Brain microvascular endothelial cell (primary cell): ENCODE results near the gene LYST.
"Not testable (repeated sequence)": the region's sequence is repeated elsewhere in the genome, so short reads cannot be mapped to it uniquely, and the experiment has no call there.

ENCODE experiments used
- DNase-seq: peaks from one replicate; pipeline ENCODE4 v3.0.0-alpha.2; 2020
- H3K27ac ChIP-seq: fragments of 250-450 bp; sonication (Bioruptor Pico); 2 replicates; pipeline ENCODE4 v1.5.1; 2020; ENCODE audit warnings: mild to moderate bottlenecking, moderate library complexity
- H3K27me3 ChIP-seq: fragments of 250-450 bp; sonication (Bioruptor Pico); replicated peaks from 2 replicates; pipeline ENCODE4 v1.5.1; 2020; ENCODE audit warnings: mild to moderate bottlenecking
- H3K36me3 ChIP-seq: fragments of 250-450 bp; sonication (Bioruptor Pico); replicated peaks from 2 replicates; pipeline ENCODE4 v1.5.1; 2020; ENCODE audit warnings: mild to moderate bottlenecking
- H3K4me3 ChIP-seq: 2 replicates; pipeline ENCODE4 v1.5.1; 2011; ENCODE audit warnings: low read depth, mild to moderate bottlenecking, control low read depth, low read length, moderate library complexity
- in situ Hi-C: cut with HindIII; loops from 2 replicates; pipeline ENCODE4 v1.10.0; 2017; ENCODE audit warnings: low sequenced_read_pairs, low pct_ligation_motif_present
- TF ChIP-seq, protein P1 (sequence below): IDR thresholded peaks from 2 replicates; pipeline ENCODE4 v1.5.1; 2011; ENCODE audit warnings: low read depth, mild to moderate bottlenecking, moderate library complexity, low read length, control low read depth, inconsistent platforms; ENCODE audit errors: missing control alignments

LYST gene

DNA sequence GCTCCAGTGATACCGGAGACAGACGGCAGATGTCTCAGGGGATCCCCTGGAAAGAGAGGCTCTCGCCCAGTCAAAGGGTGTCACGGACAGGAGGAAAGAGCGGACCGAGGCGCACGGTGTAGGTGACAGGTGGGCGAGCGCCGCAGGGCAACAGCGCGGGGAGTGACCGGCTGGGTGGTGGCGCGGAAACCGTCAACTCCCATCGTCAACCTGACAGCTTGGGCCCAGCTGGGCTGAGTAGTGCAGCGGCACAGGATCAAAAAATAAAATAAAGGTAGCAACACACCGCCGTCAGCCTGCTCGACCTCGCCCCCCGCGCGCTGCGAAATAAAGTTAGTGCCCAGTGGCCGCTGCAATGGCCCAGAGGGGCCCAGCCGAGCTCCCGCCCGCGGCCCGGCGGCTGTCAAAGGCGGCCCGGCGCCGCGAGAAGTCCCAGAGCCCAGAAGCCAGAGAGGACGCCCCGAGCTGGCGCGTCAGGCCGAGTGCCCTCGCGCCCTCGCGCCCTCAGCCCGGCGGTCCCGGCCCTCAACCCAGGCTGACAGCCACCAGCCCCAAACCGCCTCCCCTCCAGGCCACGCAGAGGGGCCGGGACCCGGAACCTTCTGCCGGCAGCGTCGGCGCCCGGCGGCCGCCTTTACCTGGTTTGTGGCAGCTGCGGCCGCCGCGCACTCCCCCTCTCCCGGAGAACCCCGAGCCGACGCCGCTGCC lies at the start of gene LYST:
LYST (minus strand) TSS at position 702 of the 708 bp plus-strand sequence. CDS start 36,489 bp downstream, outside the sequence.
- DNase-seq: peak; percentile 50
- TF ChIP-seq, protein P1, sequence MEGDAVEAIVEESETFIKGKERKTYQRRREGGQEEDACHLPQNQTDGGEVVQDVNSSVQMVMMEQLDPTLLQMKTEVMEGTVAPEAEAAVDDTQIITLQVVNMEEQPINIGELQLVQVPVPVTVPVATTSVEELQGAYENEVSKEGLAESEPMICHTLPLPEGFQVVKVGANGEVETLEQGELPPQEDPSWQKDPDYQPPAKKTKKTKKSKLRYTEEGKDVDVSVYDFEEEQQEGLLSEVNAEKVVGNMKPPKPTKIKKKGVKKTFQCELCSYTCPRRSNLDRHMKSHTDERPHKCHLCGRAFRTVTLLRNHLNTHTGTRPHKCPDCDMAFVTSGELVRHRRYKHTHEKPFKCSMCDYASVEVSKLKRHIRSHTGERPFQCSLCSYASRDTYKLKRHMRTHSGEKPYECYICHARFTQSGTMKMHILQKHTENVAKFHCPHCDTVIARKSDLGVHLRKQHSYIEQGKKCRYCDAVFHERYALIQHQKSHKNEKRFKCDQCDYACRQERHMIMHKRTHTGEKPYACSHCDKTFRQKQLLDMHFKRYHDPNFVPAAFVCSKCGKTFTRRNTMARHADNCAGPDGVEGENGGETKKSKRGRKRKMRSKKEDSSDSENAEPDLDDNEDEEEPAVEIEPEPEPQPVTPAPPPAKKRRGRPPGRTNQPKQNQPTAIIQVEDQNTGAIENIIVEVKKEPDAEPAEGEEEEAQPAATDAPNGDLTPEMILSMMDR: peak; percentile 75
- Histone ChIP-seq H3K36me3 (no peaks in the 10 kb centered on the region), H3K27ac (peak within 1 kb of the TSS; percentile 76), H3K4me3 (peak within 1 kb of the TSS; percentile 85), H3K27me3 (no peaks in the 10 kb centered on the region)
- in situ Hi-C loops: no loop called here

DNA sequence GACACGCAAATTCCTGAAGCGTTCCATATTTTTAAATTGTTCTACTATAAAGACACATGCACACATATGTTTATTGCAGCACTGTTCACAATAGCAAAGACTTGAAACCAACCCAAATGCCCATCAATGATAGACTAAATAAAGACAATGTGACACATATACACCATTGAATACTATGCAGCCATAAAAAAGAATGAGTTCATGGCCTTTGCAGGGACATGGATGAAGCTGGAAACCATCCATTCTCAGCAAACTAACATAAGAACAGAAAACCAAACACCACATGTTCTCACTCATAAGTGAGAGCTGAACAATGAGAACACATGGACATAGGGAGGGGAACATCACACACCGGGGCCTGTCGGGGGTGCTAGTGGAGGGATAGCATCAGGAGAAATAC lies 48.8 kb upstream of the LYST start:
- H3K27me3 ChIP-seq, H3K4me3 ChIP-seq, H3K27ac ChIP-seq, H3K36me3 ChIP-seq, DNase-seq, in situ Hi-C loops: not testable (repeated sequence)

DNA sequence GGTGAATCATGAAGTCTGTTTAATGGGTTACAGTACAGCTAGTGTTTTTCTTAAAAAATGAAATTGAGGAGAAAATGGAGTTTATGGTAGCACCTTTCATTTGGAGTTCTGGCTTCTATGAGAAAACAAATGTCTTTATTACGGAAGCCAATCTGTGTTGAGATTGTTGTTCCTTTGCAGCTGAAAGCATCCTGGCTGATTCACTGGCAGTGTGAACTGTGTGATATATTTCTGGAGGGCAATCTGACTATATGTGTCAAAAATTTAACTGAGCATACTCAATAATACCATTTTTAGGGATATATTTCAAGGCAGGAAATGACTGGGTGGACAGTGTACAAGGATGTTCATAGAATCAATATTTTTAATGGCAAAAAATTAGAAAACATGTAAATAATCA lies 46.6 kb upstream of the LYST start:
- TF ChIP-seq, protein P1: no peak
- H3K27ac ChIP-seq: peak overlapping the region; percentile 69
- peak; percentile 37 for DNase-seq
- H3K36me3 ChIP-seq: no peaks in the 10 kb centered on the region
- in situ Hi-C loops: no loop called here
- no peaks in the 10 kb centered on the region for H3K27me3 ChIP-seq
- no peak overlapping the region for H3K4me3 ChIP-seq

DNA sequence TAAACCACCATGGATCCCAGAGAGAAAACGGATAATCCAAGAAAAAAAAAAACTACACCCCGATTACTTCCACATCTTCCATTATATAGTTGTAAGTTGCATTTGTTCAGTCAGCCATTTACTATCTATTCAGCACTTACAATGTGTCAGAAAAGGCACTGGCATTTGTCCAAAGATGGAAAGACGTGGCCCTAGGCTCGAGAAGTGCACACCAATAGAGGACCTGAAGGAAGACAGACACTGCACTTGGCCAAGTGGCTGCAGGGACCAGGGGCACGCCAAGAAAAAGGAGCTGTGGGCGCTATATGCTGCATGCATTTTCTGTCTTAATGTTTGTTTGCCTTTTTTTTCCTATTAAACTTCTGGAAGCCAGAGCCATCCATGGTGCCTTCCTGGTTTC lies 45.2 kb upstream of the LYST start:
- in situ Hi-C loops: no loop called here
- TF ChIP-seq, protein P1: no peak
- DNase-seq: no peak
- Histone ChIP-seq H3K27ac (no peak overlapping the region), H3K36me3 (no peaks in the 10 kb centered on the region), H3K4me3 (no peak overlapping the region), H3K27me3 (no peaks in the 10 kb centered on the region)

GRCh38 chr1:235911300-235911662 lies 44.6 kb upstream of the LYST start:
- no peak for DNase-seq
- in situ Hi-C loops: no loop called here
- H3K36me3 ChIP-seq: no peaks in the 10 kb centered on the region
- TF ChIP-seq, protein P1: no peak
- no peaks in the 10 kb centered on the region for H3K27me3 ChIP-seq
- H3K4me3 ChIP-seq: no peak overlapping the region
- H3K27ac ChIP-seq: peak overlapping the region; percentile 89

DNA sequence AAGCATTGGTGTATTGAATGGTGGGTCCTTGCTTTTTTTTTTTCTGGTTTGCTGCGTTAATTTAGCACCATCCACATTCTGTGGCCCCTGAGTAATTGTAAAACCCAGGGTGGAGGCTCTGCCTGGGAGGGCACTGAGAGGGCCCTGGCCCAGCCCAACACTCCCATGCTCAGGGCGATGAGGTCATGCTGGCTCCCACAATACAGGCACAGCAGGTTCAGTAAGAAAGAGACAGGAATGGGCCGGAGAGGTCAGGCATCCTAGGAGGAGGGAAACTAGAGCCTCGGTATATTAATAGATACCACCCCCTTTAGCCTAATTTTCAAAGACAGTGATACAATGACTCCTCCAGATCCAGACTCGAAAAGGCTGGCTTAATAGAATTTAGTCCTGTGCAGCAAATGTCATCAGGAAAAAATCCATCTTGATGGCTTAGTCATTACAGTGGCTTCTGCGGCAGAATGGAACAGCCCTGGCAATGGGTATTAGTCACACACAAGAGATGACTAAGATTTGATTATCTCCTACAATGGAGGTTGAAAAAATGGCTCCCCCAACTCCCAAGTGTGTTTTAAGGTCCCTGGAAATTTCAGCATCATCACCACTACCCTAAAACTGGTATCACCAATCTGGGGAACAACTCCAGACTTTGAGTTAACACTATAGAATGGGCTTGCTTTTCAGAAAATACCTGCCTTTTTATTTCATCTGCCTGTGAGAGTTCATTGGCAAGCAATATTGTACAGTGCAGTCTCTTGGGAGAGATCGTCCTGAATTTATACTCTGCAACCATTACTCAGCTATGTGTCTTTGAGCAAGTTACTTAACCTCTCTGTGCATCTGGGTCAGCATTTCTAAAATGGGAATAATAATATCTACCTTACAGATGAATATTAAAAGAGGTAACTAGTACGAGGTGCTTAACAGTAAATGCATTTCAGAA lies 43.9 kb upstream of the LYST start:
- peak; percentile 97 for DNase-seq
- Histone ChIP-seq H3K4me3 (no peak overlapping the region), H3K27me3 (no peaks in the 10 kb centered on the region), H3K36me3 (no peaks in the 10 kb centered on the region), H3K27ac (peak overlapping the region; percentile 89)
- TF ChIP-seq, protein P1: no peak
- in situ Hi-C loops: no loop called here
